ENCODE measurements around the gene MEGF11.

Gene MEGF11

DNA sequence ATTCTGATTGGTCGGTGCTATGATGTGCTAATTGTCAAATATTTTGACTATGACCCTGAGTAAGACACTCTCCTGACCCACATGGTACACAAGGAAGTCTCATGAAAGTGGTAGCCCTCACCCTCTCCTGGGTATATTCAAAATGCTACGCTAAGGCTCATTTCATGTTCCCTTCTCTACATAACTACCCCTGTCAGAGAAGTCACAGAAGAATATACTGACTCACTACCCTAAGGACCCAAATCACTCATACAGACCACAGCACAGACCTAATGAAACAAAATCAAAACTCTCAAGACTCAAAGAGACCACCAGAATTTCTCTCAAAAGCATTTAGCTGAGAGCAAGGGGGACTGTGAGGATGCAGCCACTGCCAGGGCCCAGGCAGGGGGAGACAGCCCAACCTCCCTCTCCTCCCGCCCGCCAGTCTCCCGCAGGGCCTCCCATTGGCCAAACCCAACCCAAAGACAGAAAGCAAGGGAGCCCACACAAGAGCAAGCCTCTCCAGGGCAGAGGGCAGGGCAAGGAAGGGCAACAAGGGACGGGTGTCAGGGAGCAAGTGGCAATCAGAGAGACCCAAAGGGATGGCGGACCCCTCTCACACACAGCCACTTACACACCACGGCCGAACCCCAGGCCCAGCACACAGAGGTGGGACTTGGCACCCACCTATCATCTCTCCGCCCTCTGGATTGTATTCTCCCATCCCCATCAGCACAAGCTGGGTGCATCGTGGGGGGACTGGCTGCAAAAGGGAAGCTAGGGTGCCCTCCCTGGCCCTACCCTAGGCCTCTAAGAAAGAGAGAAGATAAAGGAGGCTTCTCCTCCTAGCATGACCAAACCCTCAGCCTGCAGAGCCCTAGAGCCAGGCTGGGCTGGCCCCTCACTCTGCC is 41.6 kb downstream of the MEGF11 start:
- DNase-seq, result no peak

DNA sequence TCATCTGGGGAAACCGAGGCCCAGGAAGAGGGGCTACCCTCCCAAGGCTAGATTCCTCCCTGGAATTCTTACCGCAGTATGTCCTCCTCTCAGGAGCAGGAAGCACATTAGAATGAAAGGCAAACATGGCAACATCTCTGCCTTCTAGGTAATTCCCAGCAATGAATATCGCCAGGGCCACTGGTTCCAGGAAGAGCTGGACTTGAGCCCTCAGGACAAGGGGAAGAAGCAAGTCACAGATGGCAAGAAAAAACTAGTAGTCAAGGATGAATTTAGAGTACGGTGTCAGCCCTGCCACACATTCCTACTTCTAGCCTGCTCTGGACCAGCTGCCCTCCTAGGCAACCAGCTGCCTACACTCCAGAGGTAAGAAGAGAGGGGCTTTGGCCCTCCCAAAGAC is 42.9 kb downstream of the MEGF11 start:
- no peak for DNase-seq

DNA sequence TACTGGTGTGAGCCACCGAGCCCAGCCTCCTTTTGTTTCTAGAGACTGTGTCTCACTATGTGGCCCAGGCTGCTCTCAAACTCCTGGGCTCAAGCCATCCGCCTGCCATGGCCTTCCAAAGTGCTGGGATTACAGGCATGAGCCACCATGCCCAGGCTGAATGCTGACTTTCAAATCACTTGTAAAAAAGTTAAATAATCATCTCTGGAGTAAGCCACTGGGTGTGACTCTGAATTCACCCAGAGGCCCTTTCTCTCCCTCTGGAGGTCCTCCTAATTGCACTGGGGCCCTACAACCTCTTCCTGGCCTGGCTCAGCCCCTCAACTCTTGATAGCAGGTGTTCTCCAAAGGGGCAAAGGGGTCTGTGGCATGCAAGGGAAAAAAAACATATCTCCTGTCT is 54.8 kb downstream of the MEGF11 start:
- DNase-seq, result no peak

DNA sequence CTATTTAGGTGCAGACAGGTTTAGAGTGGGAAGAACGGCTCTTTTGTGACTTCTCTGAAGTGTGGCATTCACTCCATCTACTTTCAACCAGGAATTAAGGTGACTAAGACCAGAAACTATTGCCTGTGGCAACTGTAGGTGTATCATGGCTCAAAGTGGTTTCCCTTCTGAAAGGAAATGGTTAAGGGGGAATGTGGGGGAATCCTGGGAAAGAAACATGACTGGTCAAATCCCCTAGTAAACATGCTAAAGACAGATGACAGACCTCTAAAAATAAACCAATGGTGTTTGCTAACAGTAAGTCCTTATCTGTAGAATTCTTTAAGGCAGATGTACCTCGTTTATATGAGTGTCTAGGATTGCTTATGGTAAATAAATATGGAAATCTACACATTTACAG is 56.9 kb downstream of the MEGF11 start:
- no peak for DNase-seq

DNA sequence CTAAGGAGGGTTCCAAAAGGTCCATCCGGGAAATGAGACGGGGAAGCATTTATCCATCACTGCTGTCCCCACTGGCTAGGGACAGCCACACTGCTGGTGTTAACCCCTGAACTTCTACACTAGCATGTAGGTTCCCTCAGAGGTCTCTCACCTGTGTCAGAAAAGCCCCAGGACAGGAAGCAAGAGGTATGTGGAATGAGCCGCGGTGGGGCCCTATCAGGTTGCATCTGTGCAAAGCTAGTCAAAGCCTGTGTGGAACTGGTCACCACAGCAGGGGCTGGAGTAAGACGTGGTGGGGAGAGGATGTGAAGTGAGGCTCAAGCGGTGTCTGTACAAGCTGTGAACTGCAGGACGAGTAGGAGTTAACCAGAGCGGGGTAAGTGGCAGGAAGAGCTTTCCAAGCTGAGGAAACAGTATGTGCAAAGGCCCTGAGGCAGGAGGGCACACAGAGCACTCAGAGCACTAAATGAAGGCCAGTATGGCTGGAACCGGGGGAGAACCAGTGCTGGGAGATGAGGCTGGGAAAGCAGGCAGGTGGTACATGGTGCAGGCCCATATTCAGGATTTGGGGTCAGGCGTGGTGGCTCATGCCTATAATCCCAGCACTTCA is 57.8 kb downstream of the MEGF11 start:
- DNase-seq, result no peak

DNA sequence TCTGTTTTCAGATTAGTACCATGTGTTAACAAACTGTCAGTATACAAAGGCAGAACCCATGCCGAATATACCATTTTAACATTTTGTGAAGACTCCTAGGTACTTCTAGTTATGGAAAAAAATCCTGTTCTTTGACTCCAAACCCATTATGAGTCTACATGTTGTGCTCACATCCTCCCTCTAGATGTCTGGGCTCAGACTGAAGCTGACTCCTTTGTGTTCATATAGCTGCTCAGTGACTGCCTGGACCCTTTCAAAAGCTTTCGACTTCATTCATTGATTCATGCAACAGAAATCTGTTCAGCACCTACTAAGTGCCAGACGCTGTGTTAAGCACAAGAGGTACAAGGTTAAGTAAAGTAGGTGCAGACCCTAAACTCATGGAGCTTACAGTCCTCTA is 60.5 kb downstream of the MEGF11 start:
- no peak for DNase-seq

DNA sequence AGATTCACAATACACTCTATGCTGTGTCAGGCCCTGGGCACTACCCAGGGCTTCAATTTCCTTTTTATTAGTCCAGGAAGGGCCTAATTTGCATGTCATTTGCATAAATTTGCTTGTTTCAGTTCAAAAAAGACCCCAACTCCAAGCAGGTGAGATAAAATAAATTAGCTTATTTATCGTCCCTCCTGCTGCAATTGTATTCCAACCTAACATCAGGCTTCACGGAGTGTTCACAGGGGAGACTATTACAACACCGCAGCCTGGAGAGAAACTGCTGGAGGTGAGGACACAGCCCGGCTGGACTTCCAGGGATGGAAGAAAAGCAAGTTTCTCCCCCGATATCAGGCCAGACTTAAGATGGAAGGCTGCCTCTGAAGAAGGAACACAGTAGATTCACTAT is 62.8 kb downstream of the MEGF11 start:
- no peak for DNase-seq

DNA sequence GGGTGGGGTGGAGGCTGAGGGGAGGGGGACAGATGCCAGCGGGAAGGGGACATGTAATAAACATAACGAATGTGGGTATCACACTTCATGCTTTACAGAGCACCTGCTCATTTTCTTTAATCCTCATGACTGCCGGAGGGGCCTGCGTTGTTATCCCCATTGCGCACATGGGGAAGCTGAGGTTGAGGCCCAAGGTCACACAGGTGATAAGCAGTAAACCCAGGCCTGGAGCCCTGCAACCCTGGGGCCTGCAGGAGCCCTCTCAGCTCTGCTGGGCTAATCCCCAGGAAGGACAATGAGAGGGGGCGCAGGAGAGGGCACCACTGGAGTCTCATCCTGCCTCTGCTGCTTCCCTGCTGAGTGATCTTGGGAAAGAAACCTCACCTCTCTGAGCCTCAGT is 64.3 kb downstream of the MEGF11 start:
- DNase-seq, result no peak

DNA sequence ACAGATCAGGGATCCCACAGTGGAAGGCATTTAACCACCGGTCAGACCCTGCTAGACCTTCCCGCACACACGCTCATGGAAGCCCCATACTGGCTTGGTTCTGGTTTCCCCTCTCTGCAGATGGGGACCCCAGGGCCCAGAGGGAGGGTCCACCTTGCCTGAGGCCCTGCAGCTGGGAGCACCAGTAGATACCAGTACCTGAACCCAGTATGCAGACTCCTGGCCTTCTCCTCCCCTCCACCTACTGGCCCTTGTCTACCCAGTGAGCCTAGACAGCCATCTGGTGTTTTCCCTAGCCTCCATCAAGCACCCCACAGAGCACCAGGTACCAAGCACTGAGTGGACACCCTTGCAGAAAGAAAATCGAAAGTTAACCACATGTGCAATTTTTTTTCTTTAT is 65.1 kb downstream of the MEGF11 start:
- peak; percentile 49 for DNase-seq

DNA sequence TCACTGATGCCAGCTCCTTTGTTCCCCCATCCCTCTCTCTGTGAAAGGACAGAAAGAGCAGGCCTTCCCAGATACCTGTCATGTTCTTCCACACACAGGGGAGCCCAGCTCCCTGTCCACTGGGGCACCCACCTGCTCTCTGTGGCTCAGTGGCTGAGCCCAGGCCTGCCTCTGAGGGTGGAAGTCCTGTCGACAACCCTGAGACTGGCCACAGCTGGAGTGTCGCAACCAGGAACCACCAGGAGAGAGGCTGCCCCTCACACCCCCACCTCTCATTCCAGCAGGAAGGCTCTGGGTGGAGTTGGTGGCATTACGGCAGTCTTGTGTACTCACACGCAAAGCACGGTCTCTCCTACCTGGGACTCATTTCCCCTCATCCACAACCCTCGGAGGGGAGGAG is 66.3 kb downstream of the MEGF11 start:
- DNase-seq, result no peak

DNA sequence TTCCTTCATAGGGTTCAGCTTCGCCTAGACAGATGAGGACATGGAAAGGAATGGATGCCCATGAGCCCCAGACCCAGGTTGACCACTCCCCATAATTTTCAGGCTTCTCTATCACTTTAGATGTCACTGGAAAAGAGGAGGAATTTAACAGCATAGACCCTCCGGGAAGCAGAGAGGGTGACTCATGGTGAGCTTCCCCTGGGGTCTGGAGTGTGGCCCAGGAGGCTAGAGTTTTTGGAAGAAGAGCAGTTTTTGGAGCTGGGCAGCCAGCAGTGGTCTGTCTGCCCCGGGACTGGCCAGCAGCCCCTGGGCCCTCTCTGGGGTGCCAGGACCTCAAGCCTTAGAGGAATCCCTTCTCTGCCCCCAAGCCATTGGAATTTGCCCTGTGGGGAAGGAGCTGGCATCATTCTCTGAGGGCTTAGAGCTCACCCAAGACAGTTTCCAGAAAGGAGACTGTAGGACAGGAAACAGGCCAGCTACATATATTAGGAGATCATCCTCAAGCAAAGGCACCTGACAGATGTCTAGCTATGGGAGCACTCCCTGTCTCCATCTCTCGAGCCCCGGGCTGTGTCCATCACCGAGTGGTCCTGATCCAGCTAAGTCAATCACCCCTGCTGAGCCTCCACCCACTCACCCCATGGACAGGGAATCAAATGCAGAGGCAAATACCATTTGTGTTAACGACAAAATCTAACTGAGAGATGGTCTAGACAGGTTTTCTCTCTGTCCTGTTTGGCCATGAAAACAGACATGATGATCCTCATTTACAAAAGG is 67.3 kb downstream of the MEGF11 start:
- DNase-seq, result no peak

DNA sequence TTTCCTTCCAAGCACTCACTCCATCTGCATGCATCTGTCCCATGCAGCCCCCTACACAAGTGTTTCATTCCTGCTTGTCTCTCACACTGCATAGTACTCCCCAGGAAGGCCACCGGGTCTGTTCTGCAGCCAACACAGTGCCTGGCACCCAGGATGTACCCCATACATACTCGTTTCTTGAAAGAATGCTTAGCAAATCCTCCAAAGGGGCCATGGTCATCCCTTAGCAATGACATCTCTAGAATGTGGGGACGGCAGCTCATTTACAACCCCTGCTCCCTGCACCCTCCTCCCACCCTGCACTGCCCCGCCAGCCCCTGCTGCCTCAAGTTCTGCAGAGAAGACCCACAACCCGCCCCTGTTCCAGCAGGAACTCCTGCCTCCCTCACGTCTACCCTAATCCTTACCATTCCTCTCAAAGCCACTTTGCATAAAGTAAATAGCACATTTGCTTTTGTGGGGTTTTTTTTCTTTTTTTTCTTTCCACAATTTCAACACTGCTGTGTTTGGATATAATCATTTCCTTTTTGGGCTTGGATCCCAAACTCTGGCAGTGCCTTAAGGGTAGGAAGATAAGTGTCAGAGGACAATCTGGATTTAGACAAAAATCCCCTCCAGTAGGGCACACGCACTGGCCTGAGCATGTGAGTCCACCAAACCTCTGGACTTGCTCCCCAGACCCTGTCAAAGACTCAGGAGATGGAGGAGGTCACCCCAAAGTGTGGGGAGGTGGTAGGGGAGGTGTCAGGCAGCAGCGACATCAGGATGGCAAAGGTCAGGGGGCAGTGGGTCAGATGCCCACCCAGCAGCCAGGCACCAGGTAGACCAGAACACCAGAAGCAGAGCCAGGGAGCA is 68.4 kb downstream of the MEGF11 start:
- DNase-seq, result no peak

DNA sequence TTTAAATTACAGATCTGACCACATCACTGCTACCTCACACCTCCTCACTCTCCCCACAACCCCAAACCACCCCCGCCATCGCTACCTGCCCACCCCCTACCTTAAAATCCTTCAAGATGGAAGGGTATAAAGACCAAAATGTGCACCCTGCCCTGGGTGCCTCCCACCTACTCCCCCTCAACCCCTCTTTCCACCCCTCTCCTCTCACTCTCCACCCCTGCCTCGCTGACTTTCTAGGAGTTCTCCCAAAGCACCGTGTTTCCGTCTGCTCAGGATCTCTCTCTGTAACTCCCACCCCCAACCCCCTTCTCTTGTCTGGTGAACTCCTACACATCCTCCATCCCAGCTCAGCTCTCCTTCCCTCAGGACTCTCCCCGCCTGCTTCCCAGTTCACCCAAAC is 69.1 kb downstream of the MEGF11 start:
- DNase-seq, result no peak

DNA sequence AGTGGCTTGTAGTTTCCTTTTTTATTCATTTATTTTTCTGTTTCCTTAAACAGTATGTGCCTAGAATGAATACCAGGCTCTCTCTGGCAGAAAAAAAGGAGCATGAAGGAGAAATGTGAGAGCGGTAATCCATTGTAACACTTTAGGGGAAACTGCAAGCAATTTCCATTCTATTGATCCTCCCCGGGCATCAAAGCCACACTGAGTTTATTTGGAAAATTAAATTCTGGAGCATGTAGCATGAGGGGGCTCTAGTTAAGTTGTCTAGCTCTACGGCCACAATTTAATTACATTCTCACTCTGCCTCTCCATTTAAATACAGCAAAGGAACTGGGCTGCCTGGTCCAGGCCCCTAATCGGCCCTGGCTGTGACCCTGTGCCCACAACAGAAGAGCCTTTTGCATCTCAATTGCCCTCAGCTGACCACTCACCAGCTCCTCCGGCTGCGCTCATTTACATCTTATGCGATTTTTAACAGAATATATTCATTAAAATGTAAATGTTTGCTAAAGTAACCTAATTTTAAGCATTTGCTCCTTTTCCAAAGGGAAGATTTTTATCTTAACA is 72.9 kb downstream of the MEGF11 start:
- DNase-seq, result no peak

DNA sequence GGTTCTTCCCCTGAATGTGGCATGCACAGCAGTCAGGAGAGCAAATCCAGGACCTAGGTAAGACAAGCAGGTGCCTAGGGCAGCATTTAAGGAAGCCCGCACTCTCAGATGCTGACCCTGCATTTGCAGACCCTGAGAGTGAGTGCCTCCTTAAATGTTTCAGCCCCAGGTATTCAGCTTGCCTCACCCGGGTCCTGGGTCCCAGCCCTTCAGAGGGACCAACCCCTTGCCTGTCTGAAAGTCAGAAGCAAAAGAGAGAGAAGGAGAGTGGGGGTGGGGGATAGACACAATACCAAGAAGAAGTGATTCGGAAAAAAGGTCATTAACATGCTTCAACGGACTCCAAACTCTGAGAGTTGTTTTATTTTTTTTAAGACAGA is 75.0 kb downstream of the MEGF11 start:
- no peak for DNase-seq

DNA sequence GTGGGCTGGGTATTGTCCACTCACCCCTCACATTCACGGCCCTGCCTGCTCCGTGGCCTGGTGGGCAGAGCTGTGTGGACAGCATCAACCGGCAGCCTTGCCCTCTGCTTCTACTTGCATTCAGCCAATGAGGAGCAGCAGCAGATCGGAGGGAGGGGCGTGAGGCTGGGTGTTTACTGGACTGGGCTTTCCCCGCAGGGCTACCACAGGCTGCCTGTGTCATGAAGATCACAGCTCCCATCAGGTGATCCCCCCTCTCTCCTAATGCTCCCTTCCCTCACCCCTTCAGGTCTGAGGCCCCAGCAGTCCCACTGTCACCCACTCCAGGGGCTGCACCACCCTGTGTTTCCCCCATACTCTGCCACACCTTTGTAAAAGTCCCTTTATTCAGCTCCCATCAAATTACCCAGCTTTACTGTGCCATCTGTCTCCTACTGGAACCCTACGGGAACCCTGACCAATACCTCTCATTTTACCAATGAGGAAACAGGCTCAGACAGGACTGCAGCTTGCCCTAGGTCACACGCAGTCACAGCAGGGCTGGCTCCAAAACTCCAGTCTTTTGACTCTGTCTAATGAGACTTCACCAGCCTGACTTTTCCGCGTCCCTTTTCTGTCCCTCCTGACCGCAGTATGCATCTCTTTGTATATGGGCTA is 81.1 kb downstream of the MEGF11 start:
- no peak for DNase-seq

DNA sequence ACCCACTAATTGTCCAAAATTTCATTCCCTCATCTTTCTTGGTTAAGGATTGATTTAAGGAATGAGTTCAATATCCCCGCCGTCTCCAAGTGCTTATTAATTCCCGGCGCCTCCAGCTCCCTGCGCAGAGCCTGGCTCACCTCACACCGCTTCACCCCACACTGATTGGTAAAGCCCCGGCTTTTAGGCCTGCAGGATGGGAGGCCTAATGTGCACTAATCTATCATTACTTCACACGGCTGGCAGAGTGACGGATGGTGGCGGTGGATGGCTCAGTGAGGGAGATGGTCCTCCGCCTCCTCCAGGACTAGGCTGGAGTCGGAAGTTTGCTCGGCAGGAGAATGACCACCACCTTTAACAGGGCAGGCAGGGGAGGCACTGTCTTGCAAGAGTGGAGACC is 81.7 kb downstream of the MEGF11 start:
- DNase-seq, result no peak

DNA sequence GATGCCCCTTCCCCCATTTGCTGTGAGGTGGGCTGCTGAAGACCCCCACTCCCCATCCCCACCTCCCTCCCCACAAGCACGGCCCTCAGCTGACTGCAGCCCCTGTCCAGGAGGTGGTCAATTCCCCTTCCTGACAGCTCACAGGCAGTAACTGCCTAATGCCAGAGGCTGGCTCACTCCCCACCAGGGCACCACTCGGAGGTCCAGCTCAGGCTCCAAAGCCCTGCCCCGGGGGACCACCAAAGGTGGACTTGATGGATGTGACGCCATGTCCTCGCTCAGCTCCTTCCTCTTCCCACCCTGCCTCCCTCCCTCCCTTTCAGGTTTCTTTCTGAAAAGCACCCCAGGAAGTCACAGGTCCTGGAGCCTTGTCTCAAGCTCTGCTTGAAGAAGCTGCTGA is 82.8 kb downstream of the MEGF11 start:
- no peak for DNase-seq

DNA sequence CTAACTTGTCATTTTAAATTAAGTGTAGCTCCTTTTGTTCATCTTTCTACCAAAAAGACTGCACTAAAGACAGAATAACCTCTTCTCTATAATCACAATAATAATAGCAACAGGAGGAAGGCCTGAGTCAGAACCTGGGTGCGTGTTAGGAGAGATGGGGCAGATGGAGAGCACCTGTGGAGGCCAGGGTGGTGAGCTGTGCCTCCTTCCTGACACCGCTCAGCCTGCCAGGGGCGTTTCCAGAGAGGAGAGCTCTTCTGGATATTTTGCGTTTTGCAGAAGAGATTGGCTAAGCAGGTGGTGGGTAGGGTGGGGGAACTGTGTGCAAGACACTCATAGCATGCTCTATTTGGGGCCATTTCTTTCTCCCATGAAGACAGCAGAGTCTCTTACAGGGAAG is 83.5 kb downstream of the MEGF11 start:
- no peak for DNase-seq

DNA sequence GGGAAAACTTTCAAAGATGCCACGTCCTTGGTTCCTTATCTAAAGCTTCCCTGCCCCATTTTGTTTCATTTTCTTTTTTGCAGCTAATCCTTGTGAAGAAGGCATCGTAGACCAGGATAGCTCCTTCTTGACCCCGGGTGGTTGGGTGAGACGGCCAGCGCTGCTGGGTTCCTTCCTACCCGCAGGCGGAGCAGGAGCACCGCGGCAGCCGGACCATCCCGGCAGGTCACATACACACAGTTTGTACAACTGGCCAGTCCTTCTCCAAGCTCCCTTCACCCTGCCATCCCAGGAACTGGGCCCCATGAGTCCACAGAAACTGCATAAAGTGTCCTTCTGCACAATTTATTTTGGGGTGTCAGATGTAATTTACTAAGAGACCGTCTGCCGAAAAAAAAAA is 83.9 kb downstream of the MEGF11 start:
- DNase-seq, result no peak

DNA sequence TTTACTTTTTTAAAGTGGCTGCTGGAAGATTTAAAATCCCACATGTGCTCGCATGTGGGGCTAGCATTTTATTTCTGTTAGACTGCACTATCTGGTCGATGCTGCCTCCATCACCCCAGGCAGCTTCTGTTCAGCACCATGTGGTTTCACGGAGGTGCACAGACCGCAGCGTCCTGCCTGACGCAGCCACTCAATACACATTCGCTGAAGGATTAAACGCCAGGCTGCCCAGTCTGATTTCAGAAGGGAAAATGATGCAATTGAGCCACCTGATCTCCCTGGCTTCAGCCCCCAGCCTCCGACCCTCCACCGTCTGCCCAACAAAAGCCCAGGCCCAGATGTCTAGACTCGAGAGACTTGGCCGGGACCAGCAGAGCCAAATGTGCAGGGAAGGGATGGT is 84.5 kb downstream of the MEGF11 start:
- DNase-seq, result no peak

DNA sequence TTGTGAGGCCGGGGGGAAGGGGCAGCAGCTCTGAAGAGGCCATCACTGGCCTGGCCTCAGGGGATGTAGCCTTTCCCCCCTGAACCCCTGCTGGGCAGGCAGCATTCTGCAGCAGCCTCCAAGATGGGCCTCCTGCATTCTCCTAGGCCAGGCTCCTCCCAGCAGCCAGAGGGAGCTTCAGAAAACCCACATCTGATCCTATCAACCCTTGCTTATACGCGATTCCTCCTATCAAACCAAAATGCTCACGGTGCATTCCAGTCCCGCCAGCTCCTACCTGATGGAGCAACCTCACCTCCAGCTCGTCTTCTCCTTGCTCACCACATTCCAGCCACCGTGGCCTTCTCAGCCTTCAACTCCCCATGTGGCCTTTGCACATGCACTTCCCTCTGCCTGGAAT is 85.7 kb downstream of the MEGF11 start:
- DNase-seq, result no peak
